Astrocyte (in vitro differentiated cells and primary cell): ENCODE results near the gene ZNF609. TPM values are rescaled to one million over a fixed set of nuclear protein-coding genes. Genes with fewer than 3 reads are reported as not detected.

ENCODE experiments used
- DNase-seq: peaks from one replicate; pipeline ENCODE4 v3.0.0-alpha.2; 2010; ENCODE audit warnings: low read depth
- FAIRE-seq: peaks from 2 replicates; lab custom pipeline; 2011; peaks lifted over from hg19 to GRCh38; lab: Jason Lieb, UNC
- H2AFZ ChIP-seq: 2 replicates; pipeline ENCODE4 v1.6.0; 2012; ENCODE audit warnings: low read depth, low read length, inconsistent platforms
- H3K27ac ChIP-seq: 2 replicates; pipeline ENCODE4 v1.5.1; 2011; ENCODE audit warnings: low read depth, low read length, inconsistent platforms
- H3K27me3 ChIP-seq: 2 replicates; pipeline ENCODE4 v1.6.0; 2011; ENCODE audit warnings: low read length, inconsistent platforms; ENCODE audit not compliant: insufficient read depth
- H3K36me3 ChIP-seq: 2 replicates; pipeline ENCODE4 v1.5.1; 2011; ENCODE audit warnings: low read length, inconsistent platforms; ENCODE audit not compliant: insufficient read depth
- H3K4me1 ChIP-seq: 2 replicates; pipeline ENCODE4 v1.5.1; 2011; ENCODE audit warnings: low read length, inconsistent platforms; ENCODE audit not compliant: insufficient read depth
- H3K4me2 ChIP-seq: 2 replicates; pipeline ENCODE4 v1.6.0; 2012; ENCODE audit warnings: low read length, inconsistent platforms
- H3K4me3 ChIP-seq: 2 replicates; pipeline ENCODE4 v1.5.1; 2011; ENCODE audit warnings: low read depth, mild to moderate bottlenecking, low read length, inconsistent platforms; ENCODE audit not compliant: insufficient read depth
- H3K79me2 ChIP-seq: 2 replicates; pipeline ENCODE4 v1.6.0; 2012; ENCODE audit warnings: mild to moderate bottlenecking, low read length, inconsistent platforms; ENCODE audit not compliant: insufficient read depth
- H3K9ac ChIP-seq: 2 replicates; pipeline ENCODE4 v1.6.0; 2012; ENCODE audit warnings: mild to moderate bottlenecking, low read length, inconsistent platforms
- H3K9me3 ChIP-seq: 2 replicates; pipeline ENCODE4 v1.5.1; 2012; ENCODE audit warnings: low read depth, mild to moderate bottlenecking, low read length, inconsistent platforms; ENCODE audit not compliant: insufficient read depth
- H4K20me1 ChIP-seq: 2 replicates; pipeline ENCODE4 v1.6.0; 2012; ENCODE audit warnings: low read length, inconsistent platforms; ENCODE audit not compliant: insufficient read depth
- H3K27ac Mint-ChIP-seq: one replicate; pipeline ENCODE4 v1.8.0; 2021; ENCODE audit warnings: mild to moderate bottlenecking, mixed read lengths; ENCODE audit not compliant: unreplicated experiment
- H3K27me3 Mint-ChIP-seq: one replicate; pipeline ENCODE4 v1.8.0; 2021; ENCODE audit warnings: low read depth, mixed read lengths; ENCODE audit not compliant: unreplicated experiment
- H3K36me3 Mint-ChIP-seq: one replicate; pipeline ENCODE4 v1.8.0; 2021; ENCODE audit warnings: low read depth, mixed read lengths; ENCODE audit not compliant: unreplicated experiment
- H3K4me1 Mint-ChIP-seq: one replicate; pipeline ENCODE4 v1.8.0; 2021; ENCODE audit warnings: low read depth, mixed read lengths; ENCODE audit not compliant: unreplicated experiment
- H3K4me3 Mint-ChIP-seq: one replicate; pipeline ENCODE4 v1.8.0; 2021; ENCODE audit warnings: mild to moderate bottlenecking, moderate library complexity, mixed read lengths; ENCODE audit not compliant: unreplicated experiment
- H3K9me3 Mint-ChIP-seq: one replicate; pipeline ENCODE4 v1.8.0; 2021; ENCODE audit warnings: mild to moderate bottlenecking, mixed read lengths; ENCODE audit not compliant: unreplicated experiment
- EZH2 ChIP-seq: IDR thresholded peaks from 2 replicates; pipeline ENCODE4 v1.6.1; 2012; ENCODE audit warnings: mild to moderate bottlenecking, low read length, inconsistent platforms; ENCODE audit not compliant: insufficient read depth
- total RNA-seq: library from RNA; stranded (reverse); gene quantifications from 2 replicates; pipeline ENCODE4 v1.2.1, GENCODE V29; 2021
- TF ChIP-seq, protein P1 (sequence below): IDR thresholded peaks from 2 replicates; pipeline ENCODE4 v1.5.1; 2011; ENCODE audit warnings: low read depth, mild to moderate bottlenecking, inconsistent platforms, low read length, moderate library complexity; ENCODE audit not compliant: insufficient read depth

The ZNF609 gene
- total RNA-seq, 1 donor from 2014 or later, result 38.5 TPM

- peaks cover 24% of the 10 kb centered on the region for H3K4me1 Mint-ChIP-seq
- no peak overlapping the region for H3K4me3 ChIP-seq
- H3K4me1 ChIP-seq, result peaks cover 11% of the 10 kb centered on the region
- H3K36me3 ChIP-seq, result no peaks in the 10 kb centered on the region
- H3K4me2 ChIP-seq, result peak overlapping the region; percentile 7
- H3K79me2 ChIP-seq, result peaks cover 84% of the 10 kb centered on the region
- H3K9me3 Mint-ChIP-seq, result no peaks in the 10 kb centered on the region
- H3K9me3 ChIP-seq, result no peaks in the 10 kb centered on the region
- TF ChIP-seq, protein P1, sequence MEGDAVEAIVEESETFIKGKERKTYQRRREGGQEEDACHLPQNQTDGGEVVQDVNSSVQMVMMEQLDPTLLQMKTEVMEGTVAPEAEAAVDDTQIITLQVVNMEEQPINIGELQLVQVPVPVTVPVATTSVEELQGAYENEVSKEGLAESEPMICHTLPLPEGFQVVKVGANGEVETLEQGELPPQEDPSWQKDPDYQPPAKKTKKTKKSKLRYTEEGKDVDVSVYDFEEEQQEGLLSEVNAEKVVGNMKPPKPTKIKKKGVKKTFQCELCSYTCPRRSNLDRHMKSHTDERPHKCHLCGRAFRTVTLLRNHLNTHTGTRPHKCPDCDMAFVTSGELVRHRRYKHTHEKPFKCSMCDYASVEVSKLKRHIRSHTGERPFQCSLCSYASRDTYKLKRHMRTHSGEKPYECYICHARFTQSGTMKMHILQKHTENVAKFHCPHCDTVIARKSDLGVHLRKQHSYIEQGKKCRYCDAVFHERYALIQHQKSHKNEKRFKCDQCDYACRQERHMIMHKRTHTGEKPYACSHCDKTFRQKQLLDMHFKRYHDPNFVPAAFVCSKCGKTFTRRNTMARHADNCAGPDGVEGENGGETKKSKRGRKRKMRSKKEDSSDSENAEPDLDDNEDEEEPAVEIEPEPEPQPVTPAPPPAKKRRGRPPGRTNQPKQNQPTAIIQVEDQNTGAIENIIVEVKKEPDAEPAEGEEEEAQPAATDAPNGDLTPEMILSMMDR, result no peak
- TF ChIP-seq EZH2, result no peak
- peak; percentile 77 for DNase-seq
- peak overlapping the region; percentile 24 for H3K27ac ChIP-seq
- H4K20me1 ChIP-seq, result peaks cover 74% of the 10 kb centered on the region
- no peaks in the 10 kb centered on the region for H3K27me3 ChIP-seq
- no peaks in the 10 kb centered on the region for H3K27me3 Mint-ChIP-seq
- H3K9ac ChIP-seq, result no peak overlapping the region
- FAIRE-seq, result peak; percentile 78
- H3K27ac Mint-ChIP-seq, result peak overlapping the region; percentile 73
- no peak overlapping the region for H3K4me3 Mint-ChIP-seq
- H2AFZ ChIP-seq, result no peak overlapping the region
- peaks cover 11% of the 10 kb centered on the region for H3K36me3 Mint-ChIP-seq
These were observed 67.0 kb downstream of the ZNF609 start for GRCh38 chr15:64527263-64527984.

DNA sequence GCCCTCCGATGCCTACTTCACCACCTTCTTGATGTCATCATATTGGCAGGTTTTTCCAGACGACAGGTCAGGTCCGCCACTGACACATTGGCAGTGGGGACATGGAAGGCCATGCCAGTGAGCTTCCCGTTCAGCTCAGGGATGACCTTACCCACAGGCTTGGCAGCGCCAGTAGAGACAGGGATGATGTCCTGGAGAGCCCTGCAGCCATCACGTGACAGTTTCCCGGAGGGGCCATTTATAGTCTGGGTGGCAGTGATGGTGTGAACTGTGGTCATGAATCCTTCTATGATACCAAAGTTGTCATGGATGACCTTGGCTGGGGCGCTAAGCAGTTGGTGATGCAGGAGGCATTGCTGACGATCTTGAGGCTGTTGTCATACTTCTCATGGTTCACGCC lies 68.5 kb downstream of the ZNF609 start:
- no peak overlapping the region for H3K27ac ChIP-seq
- FAIRE-seq, result no peak
- Mint-ChIP-seq H3K4me1 (peaks cover 25% of the 10 kb centered on the region), H3K4me3 (no peak overlapping the region), H3K27ac (no peak overlapping the region), H3K27me3 (no peaks in the 10 kb centered on the region), H3K36me3 (peaks cover 13% of the 10 kb centered on the region), H3K9me3 (no peaks in the 10 kb centered on the region)
- no peaks in the 10 kb centered on the region for H3K27me3 ChIP-seq
- H3K4me2 ChIP-seq, result no peak overlapping the region
- H3K4me3 ChIP-seq, result no peak overlapping the region
- no peaks in the 10 kb centered on the region for H3K36me3 ChIP-seq
- peaks cover 11% of the 10 kb centered on the region for H3K4me1 ChIP-seq
- no peaks in the 10 kb centered on the region for H3K9me3 ChIP-seq
- H2AFZ ChIP-seq, result no peak overlapping the region
- peaks cover 85% of the 10 kb centered on the region for H3K79me2 ChIP-seq
- H3K9ac ChIP-seq, result no peak overlapping the region
- H4K20me1 ChIP-seq, result peaks cover 83% of the 10 kb centered on the region
- TF ChIP-seq, protein P1, result no peak
- TF ChIP-seq EZH2, result no peak
- DNase-seq, result no peak

GRCh38 chr15:64530472-64530871 lies 70.1 kb downstream of the ZNF609 start:
- Histone ChIP-seq H3K4me1 (peaks cover 15% of the 10 kb centered on the region), H4K20me1 (peaks cover 82% of the 10 kb centered on the region), H3K36me3 (no peaks in the 10 kb centered on the region), H3K79me2 (peaks cover 83% of the 10 kb centered on the region), H3K27ac (no peak overlapping the region), H2AFZ (no peak overlapping the region), H3K27me3 (no peaks in the 10 kb centered on the region), H3K4me3 (no peak overlapping the region), H3K9ac (no peak overlapping the region), H3K9me3 (no peaks in the 10 kb centered on the region), H3K4me2 (no peak overlapping the region)
- TF ChIP-seq, protein P1, result no peak
- TF ChIP-seq EZH2, result no peak
- FAIRE-seq, result no peak
- Mint-ChIP-seq H3K36me3 (peaks cover 9% of the 10 kb centered on the region), H3K27me3 (no peaks in the 10 kb centered on the region), H3K27ac (no peak overlapping the region), H3K4me3 (no peak overlapping the region), H3K4me1 (peaks cover 23% of the 10 kb centered on the region), H3K9me3 (no peaks in the 10 kb centered on the region)
- DNase-seq, result no peak
